Calu3 (cell line): ENCODE results near the gene SRP68. TPM values are rescaled to one million over a fixed set of nuclear protein-coding genes. Genes with fewer than 3 reads are reported as not detected.

Source experiments
- BruUV-seq: library from RNA; stranded (reverse); fragments of 400-500 nt; replicated peaks from 2 replicates; lab custom pipeline; 2021; lab: Mats Ljungman, UMichigan
- CTCF ChIA-PET: fragments of 300-600 bp; sonication (Branson Sonifier 250); formaldehyde crosslinking; loops from one replicate; lab custom pipeline; 2022; ENCODE audit warnings: antibody characterized with exemption; lab: Charles Lee
- DNase-seq: peaks from one replicate; pipeline ENCODE4 v3.0.0; 2022
- H3K27ac Mint-ChIP-seq: one replicate; pipeline ENCODE4 v1.8.0; 2022; ENCODE audit warnings: mixed read lengths; ENCODE audit not compliant: unreplicated experiment
- H3K27me3 Mint-ChIP-seq: one replicate; pipeline ENCODE4 v1.8.0; 2022; ENCODE audit warnings: mixed read lengths; ENCODE audit not compliant: unreplicated experiment
- H3K36me3 Mint-ChIP-seq: one replicate; pipeline ENCODE4 v1.8.0; 2022; ENCODE audit warnings: mild to moderate bottlenecking, moderate library complexity, mixed read lengths; ENCODE audit not compliant: insufficient read depth, unreplicated experiment
- H3K4me1 Mint-ChIP-seq: one replicate; pipeline ENCODE4 v1.8.0; 2022; ENCODE audit warnings: mild to moderate bottlenecking, low read depth, mixed read lengths; ENCODE audit not compliant: unreplicated experiment
- H3K4me3 Mint-ChIP-seq: one replicate; pipeline ENCODE4 v1.8.0; 2022; ENCODE audit warnings: mild to moderate bottlenecking, low read depth, moderate library complexity, mixed read lengths; ENCODE audit not compliant: unreplicated experiment
- H3K9me3 Mint-ChIP-seq: one replicate; pipeline ENCODE4 v1.8.0; 2022; ENCODE audit warnings: low read depth, mixed read lengths; ENCODE audit not compliant: unreplicated experiment
- CTCF ChIP-seq: fragments of 200-600 bp; IDR thresholded peaks from one replicate; pipeline ENCODE4 v1.8.0; 2022; ENCODE audit warnings: antibody characterized with exemption; ENCODE audit not compliant: unreplicated experiment
- intact Hi-C: fragments of 100-400 bp; cut with micrococcal nuclease; formaldehyde crosslinking; loops from one replicate; pipeline ENCODE4 v1.10.0; 2022; ENCODE audit not compliant: unreplicated experiment
- total RNA-seq: library from RNA; stranded (reverse); gene quantifications from 2 replicates; pipeline ENCODE4 v1.2.3, GENCODE V29; 2022

Gene SRP68
- total RNA-seq, 1 experiment from 2014 or later = 80.7 TPM

- H3K27me3 Mint-ChIP-seq = no peaks in the 10 kb centered on the region
- BruUV-seq = no TSS peak
- no peak overlapping the region for H3K4me3 Mint-ChIP-seq
- H3K4me1 Mint-ChIP-seq = no peaks in the 10 kb centered on the region
- peaks cover 20% of the 10 kb centered on the region for H3K36me3 Mint-ChIP-seq
- intact Hi-C loops = no loop called here
- no peaks in the 10 kb centered on the region for H3K9me3 Mint-ChIP-seq
- H3K27ac Mint-ChIP-seq = no peak overlapping the region
- TF ChIP-seq CTCF = no peak
- DNase-seq = no peak
- CTCF ChIA-PET = interaction anchor here (0.5 to 0.6 kb wide), 2 partner anchors 233 to 657 kb away, joined by 3 to 5 read pairs; no protein-coding TSS in a partner anchor
These were observed 14.1 kb upstream of the SRP68 start for GRCh38 chr17:76086384-76086783.

DNA sequence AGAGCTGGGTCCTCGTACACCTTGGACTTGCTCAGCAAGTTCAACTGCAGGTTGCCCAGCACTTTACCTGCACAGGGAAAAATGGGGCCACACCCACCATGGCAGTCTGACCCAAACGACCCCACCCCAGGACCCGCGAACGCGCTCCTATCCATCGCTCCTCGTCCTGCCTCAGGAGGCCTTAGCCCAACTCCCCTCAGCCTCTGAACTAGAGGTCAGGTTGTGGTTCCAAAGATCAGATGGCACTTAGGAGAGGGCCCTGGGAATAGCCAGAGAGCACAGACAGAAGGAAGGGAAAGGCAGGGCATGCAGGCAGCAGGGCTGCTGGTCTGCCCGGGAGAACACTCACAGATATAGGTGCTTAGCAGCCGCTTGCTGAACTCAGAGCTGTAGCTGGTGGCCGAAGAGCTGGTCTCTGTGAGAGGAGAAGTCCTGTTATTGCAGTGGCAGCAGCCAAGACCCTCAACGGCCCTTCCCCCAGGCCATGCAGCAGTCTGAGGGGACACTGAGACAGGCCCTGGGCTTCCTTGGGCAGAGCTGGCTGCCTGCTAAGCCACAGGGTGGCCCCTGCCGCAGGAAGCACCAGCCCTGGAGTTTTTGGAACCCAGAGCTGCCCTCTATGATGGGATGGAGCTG is 13.5 kb upstream of the SRP68 start:
- H3K4me3 Mint-ChIP-seq = no peak overlapping the region
- peaks cover 25% of the 10 kb centered on the region for H3K36me3 Mint-ChIP-seq
- BruUV-seq = no TSS peak
- DNase-seq = no peak
- no peaks in the 10 kb centered on the region for H3K9me3 Mint-ChIP-seq
- no peak for TF ChIP-seq CTCF
- intact Hi-C loops = no loop called here
- H3K27ac Mint-ChIP-seq = no peak overlapping the region
- H3K27me3 Mint-ChIP-seq = no peaks in the 10 kb centered on the region
- H3K4me1 Mint-ChIP-seq = no peaks in the 10 kb centered on the region
- CTCF ChIA-PET = interaction anchor here (0.5 to 0.7 kb wide), 3 partner anchors 234 to 656 kb away, joined by 3 to 13 read pairs (median 5); no protein-coding TSS in a partner anchor

DNA sequence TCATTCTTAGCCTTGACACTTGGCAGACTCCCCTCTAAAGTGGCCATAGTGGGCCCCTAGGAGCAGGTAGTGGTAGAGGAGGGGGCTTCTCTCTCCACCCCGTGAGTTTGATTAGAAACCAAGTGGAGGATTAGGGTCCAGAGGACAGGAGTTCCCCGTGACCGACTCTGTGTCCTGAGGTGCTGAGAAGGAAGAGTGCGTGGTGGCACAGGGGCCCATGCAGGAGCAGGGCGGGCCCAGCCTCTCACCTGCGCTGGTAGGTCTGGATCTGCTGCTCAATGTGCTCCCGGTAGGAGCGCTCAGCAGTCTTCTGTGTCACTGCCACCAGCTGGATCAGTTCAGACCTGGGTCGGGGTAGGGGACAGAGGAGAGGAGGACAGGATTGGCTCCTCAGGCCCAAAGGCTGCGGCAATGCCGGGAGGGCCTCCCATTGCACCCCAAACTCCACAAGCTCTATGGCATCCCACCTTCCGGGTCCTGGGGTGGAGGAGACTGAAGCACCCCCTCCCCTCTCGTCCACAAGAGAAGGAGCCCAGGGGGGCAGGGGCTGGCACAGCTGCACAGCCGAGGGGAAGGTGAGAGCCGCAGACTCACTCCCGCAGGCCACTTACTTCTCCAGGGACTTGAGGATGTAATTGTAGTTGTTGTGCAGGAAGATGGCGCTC is 12.9 kb upstream of the SRP68 start:
- no peaks in the 10 kb centered on the region for H3K9me3 Mint-ChIP-seq
- H3K27me3 Mint-ChIP-seq = no peaks in the 10 kb centered on the region
- TF ChIP-seq CTCF = no peak
- no peak overlapping the region for H3K27ac Mint-ChIP-seq
- BruUV-seq = no TSS peak
- CTCF ChIA-PET = interaction anchor here (0.7 kb wide), 1 partner anchor 315 kb away, joined by 13 read pairs; no protein-coding TSS in a partner anchor
- intact Hi-C loops = no loop called here
- H3K36me3 Mint-ChIP-seq = peaks cover 31% of the 10 kb centered on the region
- no peak overlapping the region for H3K4me3 Mint-ChIP-seq
- no peaks in the 10 kb centered on the region for H3K4me1 Mint-ChIP-seq
- DNase-seq = no peak

DNA sequence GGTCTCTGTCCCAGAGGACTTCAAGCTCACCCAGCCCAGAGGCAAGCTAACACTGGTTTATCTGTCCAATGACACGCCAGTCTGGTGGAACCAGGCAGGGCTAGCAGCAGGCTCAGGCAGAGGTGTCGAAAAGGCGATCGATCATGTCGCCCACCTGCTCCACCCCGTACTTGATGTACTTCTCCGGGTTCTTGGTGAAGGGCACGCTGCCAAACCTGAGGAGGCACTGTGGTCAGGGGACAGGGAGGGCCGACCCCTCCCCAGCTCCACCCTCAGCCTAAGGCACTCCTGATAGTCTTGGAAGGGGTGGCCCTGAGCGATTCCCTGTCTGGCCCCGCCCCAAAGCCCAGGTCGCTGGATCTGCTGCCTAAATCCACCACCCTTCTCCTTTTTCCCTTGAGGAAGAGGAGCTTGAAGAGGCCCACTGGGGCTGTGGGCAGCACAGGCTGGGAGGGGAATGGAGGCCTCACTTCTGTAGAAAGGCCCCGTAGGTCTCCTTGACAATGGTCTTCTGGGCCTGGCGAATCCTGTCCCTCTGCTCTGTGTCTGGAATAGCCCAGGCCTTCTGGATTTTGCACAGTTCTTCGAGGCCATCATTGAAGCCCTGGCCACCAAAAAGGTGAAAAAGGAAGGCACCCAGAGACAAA is 11.3 kb upstream of the SRP68 start:
- Mint-ChIP-seq H3K36me3 (peaks cover 42% of the 10 kb centered on the region), H3K4me1 (no peaks in the 10 kb centered on the region), H3K4me3 (no peak overlapping the region), H3K27ac (no peak overlapping the region), H3K27me3 (peaks cover 11% of the 10 kb centered on the region), H3K9me3 (no peaks in the 10 kb centered on the region)
- intact Hi-C loops = no loop called here
- no TSS peak for BruUV-seq
- CTCF ChIA-PET = no interaction called here
- no peak for DNase-seq
- TF ChIP-seq CTCF = no peak
